GM11168 (cell line): ENCODE measurements around the gene TREH.

Experiments
- in situ Hi-C: fragments of 300-500 bp; cut with MboI; formaldehyde crosslinking; loops from one replicate; pipeline ENCODE4 v1.12.0; 2022; ENCODE audit warnings: low sequenced_read_pairs; ENCODE audit not compliant: unreplicated experiment

Gene TREH

GRCh38 chr11:118673361-118674081, 5.9 kb downstream of the TREH start:
- in situ Hi-C loops = no loop called here

- in situ Hi-C loops = no loop called here
These were observed 6.6 kb downstream of the TREH start for GRCh38 chr11:118672846-118673245.

GRCh38 chr11:118671254-118671653, 8.2 kb downstream of the TREH start:
- in situ Hi-C loops = no loop called here

- in situ Hi-C loops = no loop called here
These were observed 9.4 kb downstream of the TREH start for GRCh38 chr11:118670063-118670462.

- in situ Hi-C loops = no loop called here
These were observed 13.1 kb downstream of the TREH start for GRCh38 chr11:118666371-118666770.

GRCh38 chr11:118663902-118664301, 15.5 kb downstream of the TREH start:
- in situ Hi-C loops = no loop called here

- in situ Hi-C loops = no loop called here
These were observed 16.1 kb downstream of the TREH start for GRCh38 chr11:118663381-118663780.

- in situ Hi-C loops = no loop called here
These were observed 16.8 kb downstream of the TREH start for GRCh38 chr11:118662401-118663271.

GRCh38 chr11:118661425-118662301, 17.8 kb downstream of the TREH start:
- in situ Hi-C loops = no loop called here

- in situ Hi-C loops = no loop called here
These were observed 18.6 kb downstream of the TREH start for GRCh38 chr11:118660681-118661424.

- in situ Hi-C loops = no loop called here
These were observed 19.3 kb downstream of the TREH start for GRCh38 chr11:118659953-118660680.

GRCh38 chr11:118659314-118659952, 20.0 kb downstream of the TREH start:
- in situ Hi-C loops = no loop called here

GRCh38 chr11:118658429-118659313, 20.8 kb downstream of the TREH start:
- in situ Hi-C loops = no loop called here

GRCh38 chr11:118657709-118658428, 21.6 kb downstream of the TREH start:
- in situ Hi-C loops = no loop called here

- in situ Hi-C loops = no loop called here
These were observed 22.2 kb downstream of the TREH start for GRCh38 chr11:118657238-118657637.

- in situ Hi-C loops = no loop called here
These were observed 22.8 kb downstream of the TREH start for GRCh38 chr11:118656563-118657165.
